ENCODE measurements around the gene AK1.

- no peak for TF ChIP-seq CTCF (conservative IDR thresholded peaks at IDR 0.05; ENCODE audit: low read length)
- no peak for TF ChIP-seq EZH2phosphoT487 (IDR thresholded peaks at IDR 0.05; ENCODE audit: borderline replicate concordance)
Measured at GRCh38 chr9:127837346-127837745, 40.1 kb downstream of the AK1 start.

All from Loucy (cell line).